ENCODE measurements around the gene KISS1R. TPM values are rescaled to one million over a fixed set of nuclear protein-coding genes. Genes with fewer than 3 reads are reported as not detected.

The KISS1R gene
- total RNA-seq, 3 donors from 2014 or later, result 0.15 to 0.33 TPM; not detected in 1

DNA sequence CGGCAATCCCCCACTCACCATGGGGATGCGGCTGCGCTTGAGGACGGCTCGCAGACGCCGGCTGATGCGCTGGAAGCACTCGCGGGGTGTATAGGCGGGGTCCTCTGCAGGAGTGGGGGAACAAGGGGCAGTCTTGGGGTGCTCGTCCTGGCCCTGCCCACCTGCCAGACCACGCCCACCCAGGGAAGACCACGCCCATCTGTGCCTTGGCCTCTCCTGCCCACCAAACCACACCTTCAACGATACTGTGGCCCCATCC is 17.2 kb upstream of the KISS1R start:
- H3K36me3 ChIP-seq, result no peaks in the 10 kb centered on the region

DNA sequence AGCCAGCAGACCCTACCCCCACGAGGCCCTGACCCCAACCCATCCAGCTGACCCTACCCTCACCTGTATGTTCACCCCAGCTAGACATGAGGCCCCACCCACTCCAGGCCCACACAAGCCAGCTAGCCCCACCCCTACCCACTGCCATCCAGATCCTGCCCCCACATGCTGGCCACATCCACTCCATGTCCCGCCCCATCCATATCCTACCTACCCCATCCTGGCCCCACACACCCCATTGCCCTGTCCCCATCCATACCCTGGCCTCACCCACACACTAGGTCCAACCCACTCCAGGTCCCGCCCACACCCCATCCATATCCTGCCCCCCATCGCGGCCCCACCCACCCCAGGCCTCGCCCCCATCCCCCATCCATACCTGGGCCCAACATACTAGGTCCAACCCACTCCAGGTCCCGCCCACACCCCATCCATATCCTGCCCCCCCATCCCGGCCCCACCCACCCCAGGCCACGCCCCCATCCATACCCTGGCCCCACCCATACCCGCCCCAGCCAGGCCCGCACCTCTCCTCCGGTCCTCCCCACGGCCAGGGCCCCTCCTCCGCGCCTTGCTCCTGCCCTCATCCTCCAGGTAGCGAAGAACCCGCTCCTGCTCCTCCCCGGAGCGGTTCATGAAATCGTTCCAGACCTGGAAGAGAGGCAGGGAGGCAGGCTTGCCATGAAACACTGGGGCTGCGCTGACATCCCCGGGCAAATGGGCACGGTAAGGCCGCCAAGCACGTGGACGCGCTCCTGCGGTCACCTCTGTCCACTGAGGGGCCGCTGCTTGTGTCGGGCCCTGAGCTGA is 16.6 kb upstream of the KISS1R start:
- no peaks in the 10 kb centered on the region for H3K36me3 ChIP-seq
- no peaks in the 10 kb centered on the region for H3K4me1 ChIP-seq
- intact Hi-C loops (cut with DNase I; ENCODE audit: low total_unique reads), result no loop called here
- no peaks in the 10 kb centered on the region for H3K9me3 ChIP-seq
- TF ChIP-seq POLR2AphosphoS5 (IDR thresholded peaks at IDR 0.05) (no peak), POLR2A (IDR thresholded peaks at IDR 0.05) (no peak)
- TF ChIP-seq, protein P1, sequence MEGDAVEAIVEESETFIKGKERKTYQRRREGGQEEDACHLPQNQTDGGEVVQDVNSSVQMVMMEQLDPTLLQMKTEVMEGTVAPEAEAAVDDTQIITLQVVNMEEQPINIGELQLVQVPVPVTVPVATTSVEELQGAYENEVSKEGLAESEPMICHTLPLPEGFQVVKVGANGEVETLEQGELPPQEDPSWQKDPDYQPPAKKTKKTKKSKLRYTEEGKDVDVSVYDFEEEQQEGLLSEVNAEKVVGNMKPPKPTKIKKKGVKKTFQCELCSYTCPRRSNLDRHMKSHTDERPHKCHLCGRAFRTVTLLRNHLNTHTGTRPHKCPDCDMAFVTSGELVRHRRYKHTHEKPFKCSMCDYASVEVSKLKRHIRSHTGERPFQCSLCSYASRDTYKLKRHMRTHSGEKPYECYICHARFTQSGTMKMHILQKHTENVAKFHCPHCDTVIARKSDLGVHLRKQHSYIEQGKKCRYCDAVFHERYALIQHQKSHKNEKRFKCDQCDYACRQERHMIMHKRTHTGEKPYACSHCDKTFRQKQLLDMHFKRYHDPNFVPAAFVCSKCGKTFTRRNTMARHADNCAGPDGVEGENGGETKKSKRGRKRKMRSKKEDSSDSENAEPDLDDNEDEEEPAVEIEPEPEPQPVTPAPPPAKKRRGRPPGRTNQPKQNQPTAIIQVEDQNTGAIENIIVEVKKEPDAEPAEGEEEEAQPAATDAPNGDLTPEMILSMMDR (IDR thresholded peaks at IDR 0.05), result no peak
- no peak for DNase-seq (ENCODE audit: low spot score in 2 of 2)
- H3K4me3 ChIP-seq, result no peak overlapping the region
- H3K27me3 ChIP-seq, result no peaks in the 10 kb centered on the region
- H3K27ac ChIP-seq, result peak overlapping the region in 1 of 2 donors; percentile 12

More for the DNA sequence above, 17.2 kb upstream of the KISS1R start:
- DNase-seq (ENCODE audit: low spot score in 2 of 2), result no peak
- peak overlapping the region in 1 of 2 donors; percentile 12 for H3K27ac ChIP-seq
- H3K9me3 ChIP-seq, result no peaks in the 10 kb centered on the region
- no peaks in the 10 kb centered on the region for H3K27me3 ChIP-seq
- TF ChIP-seq POLR2A (IDR thresholded peaks at IDR 0.05) (no peak), POLR2AphosphoS5 (IDR thresholded peaks at IDR 0.05) (no peak)
- TF ChIP-seq, protein P1 (IDR thresholded peaks at IDR 0.05), result no peak
- H3K4me1 ChIP-seq, result no peaks in the 10 kb centered on the region
- no peak overlapping the region for H3K4me3 ChIP-seq
- intact Hi-C loops (cut with DNase I; ENCODE audit: low total_unique reads), result no loop called here

DNA sequence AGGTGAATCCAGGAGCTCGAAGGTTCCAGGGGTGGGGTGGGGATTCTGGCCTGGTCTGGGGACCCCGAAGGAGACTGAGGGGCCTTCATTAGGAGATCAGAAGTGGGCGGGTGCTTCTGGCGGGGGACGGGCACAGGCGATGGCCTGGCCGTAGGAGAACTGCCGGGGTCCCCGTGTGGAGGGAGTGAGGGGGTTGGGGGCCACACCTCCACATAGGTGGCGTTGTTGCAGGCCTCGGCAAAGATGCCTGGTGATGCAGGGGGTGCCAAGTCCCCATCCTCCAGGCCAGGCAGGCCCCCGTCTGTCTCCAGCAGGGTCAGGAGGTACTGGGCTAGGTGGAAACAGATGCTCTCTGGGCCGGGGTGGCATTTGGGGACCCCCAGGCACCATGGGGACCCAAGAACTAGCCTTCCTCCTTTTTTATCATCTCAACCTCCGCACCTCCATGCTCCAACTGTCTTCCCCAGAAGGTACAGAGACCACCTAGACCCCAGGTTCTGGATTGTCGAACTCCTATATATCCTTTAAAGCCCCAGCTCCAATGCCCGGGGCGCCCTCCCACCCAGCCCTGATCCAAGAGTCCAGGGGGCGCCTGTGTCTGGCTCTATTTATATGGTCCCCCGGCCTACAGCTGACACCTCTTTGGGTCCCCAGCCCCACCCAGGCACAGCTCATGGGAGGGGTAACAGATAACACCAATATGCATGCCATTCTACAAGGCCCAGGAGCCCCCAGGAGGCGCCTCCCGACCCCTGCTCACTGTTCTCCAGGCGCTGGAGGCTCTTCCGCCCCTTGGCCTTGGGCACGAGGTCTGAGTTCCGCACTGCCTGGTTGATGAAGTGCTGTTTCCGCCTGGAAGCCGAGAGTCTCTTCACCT is 15.7 kb upstream of the KISS1R start:
- intact Hi-C loops (cut with DNase I; ENCODE audit: low total_unique reads), result no loop called here
- DNase-seq (ENCODE audit: low spot score in 2 of 2), result no peak
- H3K36me3 ChIP-seq, result no peaks in the 10 kb centered on the region
- no peaks in the 10 kb centered on the region for H3K4me1 ChIP-seq
- H3K4me3 ChIP-seq, result no peak overlapping the region
- H3K27ac ChIP-seq, result no peak overlapping the region
- TF ChIP-seq POLR2AphosphoS5 (IDR thresholded peaks at IDR 0.05) (no peak), POLR2A (IDR thresholded peaks at IDR 0.05) (no peak)
- TF ChIP-seq, protein P1 (IDR thresholded peaks at IDR 0.05), result no peak
- H3K9me3 ChIP-seq, result no peaks in the 10 kb centered on the region
- H3K27me3 ChIP-seq, result no peaks in the 10 kb centered on the region

DNA sequence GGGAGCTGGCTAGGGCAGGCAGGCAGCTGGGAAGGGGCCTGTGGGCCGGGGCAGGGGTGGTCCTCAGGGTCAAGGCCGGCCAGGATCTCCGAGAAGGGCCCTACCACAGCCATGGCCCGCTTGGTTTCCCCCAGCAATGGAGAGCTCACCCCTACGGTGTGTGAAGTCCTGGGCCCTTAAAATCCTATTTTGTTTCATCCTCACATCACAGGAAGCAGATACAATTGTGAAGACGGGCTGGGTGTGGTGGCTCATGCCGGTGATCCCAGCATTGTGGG is 15.1 kb upstream of the KISS1R start:
- DNase-seq (ENCODE audit: low spot score in 2 of 2), result no peak
- no peaks in the 10 kb centered on the region for H3K9me3 ChIP-seq
- no peaks in the 10 kb centered on the region for H3K4me1 ChIP-seq
- intact Hi-C loops (cut with DNase I; ENCODE audit: low total_unique reads), result no loop called here
- no peak overlapping the region for H3K27ac ChIP-seq
- H3K4me3 ChIP-seq, result no peak overlapping the region
- TF ChIP-seq POLR2AphosphoS5 (IDR thresholded peaks at IDR 0.05) (no peak), POLR2A (IDR thresholded peaks at IDR 0.05) (no peak)
- TF ChIP-seq, protein P1 (IDR thresholded peaks at IDR 0.05), result no peak
- H3K36me3 ChIP-seq, result no peaks in the 10 kb centered on the region
- H3K27me3 ChIP-seq, result no peaks in the 10 kb centered on the region
